Mesothelial cell of epicardium (in vitro differentiated cells): ENCODE results near the gene RNF19B. TPM values are rescaled to one million over a fixed set of nuclear protein-coding genes. Genes with fewer than 3 reads are reported as not detected.

Experiments used
- DNase-seq, 2 experiments: peaks; one replicate each; pipeline ENCODE4 v3.0.0; 2021; ENCODE audit warnings: low spot score in 2 of 2; ENCODE audit not compliant: unreplicated experiment in 2 of 2
- H3K27ac Mint-ChIP-seq: 2 replicates; pipeline ENCODE4 v1.8.0; 2021; ENCODE audit warnings: mixed read lengths
- H3K27me3 Mint-ChIP-seq: 2 replicates; pipeline ENCODE4 v1.8.0; 2021; ENCODE audit warnings: low read depth, mixed read lengths
- H3K36me3 Mint-ChIP-seq: 2 replicates; pipeline ENCODE4 v1.8.0; 2021; ENCODE audit warnings: mixed read lengths
- H3K4me1 Mint-ChIP-seq: 2 replicates; pipeline ENCODE4 v1.8.0; 2021; ENCODE audit warnings: mixed read lengths
- H3K4me3 Mint-ChIP-seq: 2 replicates; pipeline ENCODE4 v1.8.0; 2021; ENCODE audit warnings: mild to moderate bottlenecking, moderate library complexity, mixed read lengths
- H3K9me3 Mint-ChIP-seq: 2 replicates; pipeline ENCODE4 v1.8.0; 2021; ENCODE audit warnings: mixed read lengths
- CTCF ChIP-seq: fragments of 200-600 bp; sonication (generic); IDR thresholded peaks from one replicate; pipeline ENCODE4 v1.5.0; 2021; ENCODE audit warnings: antibody characterized with exemption; ENCODE audit not compliant: unreplicated experiment
- total RNA-seq: library from RNA; stranded (reverse); gene quantifications from 3 replicates; pipeline ENCODE4 v1.2.1, GENCODE V29; 2021

RNF19B gene
- total RNA-seq, 1 donor from 2014 or later = 15.5 TPM

GRCh38 chr1:32948905-32949304, 15.7 kb downstream of the RNF19B start:
- Mint-ChIP-seq H3K4me1 (peaks cover 21% of the 10 kb centered on the region), H3K4me3 (no peak overlapping the region), H3K27ac (no peak overlapping the region), H3K9me3 (no peaks in the 10 kb centered on the region), H3K36me3 (peaks cover 22% of the 10 kb centered on the region), H3K27me3 (no peaks in the 10 kb centered on the region)
- no peak for DNase-seq
- TF ChIP-seq CTCF = no peak

- H3K36me3 Mint-ChIP-seq = peaks cover 24% of the 10 kb centered on the region
- no peak for TF ChIP-seq CTCF
- H3K4me3 Mint-ChIP-seq = no peak overlapping the region
- H3K4me1 Mint-ChIP-seq = peaks cover 21% of the 10 kb centered on the region
- H3K9me3 Mint-ChIP-seq = no peaks in the 10 kb centered on the region
- H3K27ac Mint-ChIP-seq = no peak overlapping the region
- H3K27me3 Mint-ChIP-seq = no peaks in the 10 kb centered on the region
- no peak for DNase-seq
These were observed 16.3 kb downstream of the RNF19B start for GRCh38 chr1:32948390-32948722.

- Mint-ChIP-seq H3K9me3 (no peaks in the 10 kb centered on the region), H3K4me1 (peaks cover 21% of the 10 kb centered on the region), H3K27ac (no peak overlapping the region), H3K36me3 (peaks cover 22% of the 10 kb centered on the region), H3K27me3 (no peaks in the 10 kb centered on the region), H3K4me3 (no peak overlapping the region)
- DNase-seq = no peak
- no peak for TF ChIP-seq CTCF
These were observed 16.8 kb downstream of the RNF19B start for GRCh38 chr1:32947669-32948389.

DNA sequence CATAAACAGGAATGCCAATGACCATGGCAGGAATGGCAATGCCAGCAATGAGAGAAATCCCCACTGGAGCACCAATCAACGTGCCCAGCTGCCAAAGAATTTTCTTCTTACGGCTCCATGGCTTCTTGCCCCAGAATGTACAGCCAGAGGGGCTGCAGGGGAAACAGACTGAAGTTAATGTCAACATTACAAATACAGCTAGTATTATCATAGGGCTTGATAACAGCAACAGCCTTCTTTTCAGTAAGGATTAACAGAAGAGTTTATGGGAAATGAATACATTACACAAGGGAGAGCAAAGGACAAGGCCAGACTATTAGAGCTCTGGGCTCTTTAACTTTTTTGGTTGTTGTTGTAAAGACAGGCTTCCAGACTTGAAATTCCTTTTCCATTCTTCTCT, 18.2 kb downstream of the RNF19B start:
- no peak for TF ChIP-seq CTCF
- Mint-ChIP-seq H3K4me1 (peaks cover 21% of the 10 kb centered on the region), H3K4me3 (no peak overlapping the region), H3K27ac (no peak overlapping the region), H3K9me3 (no peaks in the 10 kb centered on the region), H3K27me3 (no peaks in the 10 kb centered on the region), H3K36me3 (peaks cover 24% of the 10 kb centered on the region)
- no peak for DNase-seq

- TF ChIP-seq CTCF = no peak
- no peak overlapping the region for H3K27ac Mint-ChIP-seq
- no peak overlapping the region for H3K4me3 Mint-ChIP-seq
- H3K4me1 Mint-ChIP-seq = peaks cover 21% of the 10 kb centered on the region
- no peak for DNase-seq
- H3K27me3 Mint-ChIP-seq = no peaks in the 10 kb centered on the region
- peaks cover 24% of the 10 kb centered on the region for H3K36me3 Mint-ChIP-seq
- no peaks in the 10 kb centered on the region for H3K9me3 Mint-ChIP-seq
These were observed 20.4 kb downstream of the RNF19B start for GRCh38 chr1:32944180-32944579.
